ENCODE results near the gene ATOH1.

The ATOH1 gene

DNA sequence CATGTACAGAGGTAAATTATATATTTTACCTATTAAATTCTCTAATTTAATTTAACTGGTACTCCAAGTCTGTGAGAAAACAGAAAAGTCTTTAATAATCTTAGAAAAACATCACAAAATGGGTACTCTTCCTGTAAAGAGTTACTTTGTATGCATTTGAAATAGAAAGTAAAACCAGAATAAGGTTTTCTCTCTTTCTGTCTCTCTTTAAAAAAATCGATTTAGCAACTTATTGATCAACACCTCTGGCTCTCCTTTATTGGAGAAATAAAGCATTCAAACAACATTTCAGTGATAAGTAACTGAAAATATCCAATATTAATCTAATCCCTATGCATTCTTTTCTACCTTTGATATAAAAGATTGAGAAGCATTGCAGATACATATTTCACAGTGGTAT lies 27.4 kb downstream of the ATOH1 start:
- no peak overlapping the region for H3K27ac ChIP-seq
- no peaks in the 10 kb centered on the region for H3K4me1 ChIP-seq (ENCODE audit: control insufficient read depth in 1 of 2, insufficient read depth in 1 of 2, low read depth in 1 of 2, low read length in 1 of 2)
- H3K36me3 ChIP-seq: no peaks in the 10 kb centered on the region
- TF ChIP-seq, protein P1, sequence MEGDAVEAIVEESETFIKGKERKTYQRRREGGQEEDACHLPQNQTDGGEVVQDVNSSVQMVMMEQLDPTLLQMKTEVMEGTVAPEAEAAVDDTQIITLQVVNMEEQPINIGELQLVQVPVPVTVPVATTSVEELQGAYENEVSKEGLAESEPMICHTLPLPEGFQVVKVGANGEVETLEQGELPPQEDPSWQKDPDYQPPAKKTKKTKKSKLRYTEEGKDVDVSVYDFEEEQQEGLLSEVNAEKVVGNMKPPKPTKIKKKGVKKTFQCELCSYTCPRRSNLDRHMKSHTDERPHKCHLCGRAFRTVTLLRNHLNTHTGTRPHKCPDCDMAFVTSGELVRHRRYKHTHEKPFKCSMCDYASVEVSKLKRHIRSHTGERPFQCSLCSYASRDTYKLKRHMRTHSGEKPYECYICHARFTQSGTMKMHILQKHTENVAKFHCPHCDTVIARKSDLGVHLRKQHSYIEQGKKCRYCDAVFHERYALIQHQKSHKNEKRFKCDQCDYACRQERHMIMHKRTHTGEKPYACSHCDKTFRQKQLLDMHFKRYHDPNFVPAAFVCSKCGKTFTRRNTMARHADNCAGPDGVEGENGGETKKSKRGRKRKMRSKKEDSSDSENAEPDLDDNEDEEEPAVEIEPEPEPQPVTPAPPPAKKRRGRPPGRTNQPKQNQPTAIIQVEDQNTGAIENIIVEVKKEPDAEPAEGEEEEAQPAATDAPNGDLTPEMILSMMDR (IDR thresholded peaks at IDR 0.05): no peak
- no peaks in the 10 kb centered on the region for H3K9me3 ChIP-seq
- no peaks in the 10 kb centered on the region for H3K27me3 ChIP-seq
- H3K4me3 ChIP-seq (ENCODE audit: low read depth in 1 of 2, low read length in 1 of 2): no peak overlapping the region

DNA sequence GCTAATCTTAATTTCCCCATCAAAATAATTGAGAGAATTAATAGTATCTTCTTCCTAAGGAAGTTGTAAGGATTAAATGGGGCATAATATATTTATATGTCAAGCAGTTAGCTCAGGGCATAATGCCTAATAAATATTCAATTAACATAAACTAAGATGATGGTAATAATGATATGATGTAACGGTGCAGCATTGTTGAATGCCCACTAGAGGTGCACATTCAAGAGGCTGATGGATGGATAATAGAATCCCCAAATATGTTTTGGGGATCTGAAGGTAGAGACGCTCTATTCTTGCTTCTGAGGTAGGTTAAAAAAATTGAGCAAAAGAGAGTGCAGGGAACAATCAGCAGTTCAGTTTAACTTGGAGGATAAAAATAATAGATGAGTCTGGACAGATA lies 37.1 kb downstream of the ATOH1 start:
- Histone ChIP-seq H3K4me3 (ENCODE audit: low read depth in 1 of 2, low read length in 1 of 2) (no peak overlapping the region), H3K36me3 (no peaks in the 10 kb centered on the region), H3K9me3 (no peaks in the 10 kb centered on the region), H3K27me3 (no peaks in the 10 kb centered on the region), H3K4me1 (ENCODE audit: control insufficient read depth in 1 of 2, insufficient read depth in 1 of 2, low read depth in 1 of 2, low read length in 1 of 2) (no peaks in the 10 kb centered on the region), H3K27ac (no peak overlapping the region)
- TF ChIP-seq, protein P1 (IDR thresholded peaks at IDR 0.05): no peak

DNA sequence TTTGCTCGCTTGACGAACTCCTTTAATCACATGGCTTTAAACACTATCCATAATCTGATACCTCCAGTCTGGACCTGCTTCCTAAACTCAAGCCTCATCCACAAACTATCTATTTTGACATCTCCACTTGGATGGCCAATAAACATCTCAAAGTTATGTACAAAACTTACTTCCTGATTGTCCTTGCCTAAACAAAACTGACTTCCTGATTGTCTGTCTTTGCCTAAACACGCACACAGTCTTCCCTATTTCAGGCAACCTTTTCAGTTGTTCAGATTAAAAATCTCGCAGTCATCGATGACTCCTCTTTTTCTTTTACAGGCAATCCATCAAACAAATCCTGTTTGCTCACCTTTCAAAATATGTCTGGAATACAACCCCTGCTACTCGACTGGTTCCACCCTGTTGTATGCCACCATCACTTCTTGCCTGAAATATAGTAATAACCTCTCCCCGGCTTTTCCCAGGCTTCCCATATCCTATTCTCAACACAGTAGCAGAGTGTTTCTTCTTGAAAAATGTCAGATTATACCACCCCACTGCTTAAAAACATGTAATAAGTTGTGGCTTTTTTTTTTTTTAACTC lies 39.0 kb downstream of the ATOH1 start:
- H3K36me3 ChIP-seq: no peaks in the 10 kb centered on the region

DNA sequence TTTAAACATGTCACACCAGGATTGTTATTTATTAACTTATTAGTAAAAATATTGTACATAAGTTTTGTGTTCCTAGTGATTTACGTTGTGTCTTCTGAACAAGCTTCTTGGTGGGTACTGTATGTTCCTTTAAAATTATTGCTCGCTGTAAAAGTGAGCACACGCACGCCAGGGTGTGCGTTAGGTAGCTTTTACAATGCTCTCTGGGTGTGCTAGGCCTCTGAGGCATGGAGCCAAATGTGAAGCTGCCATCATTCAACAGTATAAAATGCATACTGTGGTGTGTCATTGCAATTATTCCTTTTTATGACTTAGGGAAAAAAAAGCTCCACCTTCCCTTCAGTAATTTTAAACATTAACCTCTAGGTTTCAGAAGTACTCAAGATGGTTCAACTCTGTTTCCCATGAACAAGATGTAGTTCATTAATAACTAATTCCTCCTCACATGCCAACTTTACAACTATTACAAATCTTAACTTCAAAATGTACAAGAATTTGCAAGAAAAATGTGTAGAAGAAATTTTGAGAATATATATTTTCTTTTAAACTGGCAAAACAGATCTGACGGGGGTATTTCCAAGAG lies 42.4 kb downstream of the ATOH1 start:
- no peak overlapping the region for H3K4me3 ChIP-seq (ENCODE audit: low read depth in 1 of 2, low read length in 1 of 2)

More for the DNA sequence above, 39.0 kb downstream of the ATOH1 start:
- Histone ChIP-seq H3K4me3 (ENCODE audit: low read depth in 1 of 2, low read length in 1 of 2) (no peak overlapping the region), H3K4me1 (ENCODE audit: control insufficient read depth in 1 of 2, insufficient read depth in 1 of 2, low read depth in 1 of 2, low read length in 1 of 2) (no peaks in the 10 kb centered on the region), H3K27me3 (no peaks in the 10 kb centered on the region), H3K27ac (no peak overlapping the region), H3K9me3 (no peaks in the 10 kb centered on the region)
- TF ChIP-seq, protein P1 (IDR thresholded peaks at IDR 0.05): no peak

DNA sequence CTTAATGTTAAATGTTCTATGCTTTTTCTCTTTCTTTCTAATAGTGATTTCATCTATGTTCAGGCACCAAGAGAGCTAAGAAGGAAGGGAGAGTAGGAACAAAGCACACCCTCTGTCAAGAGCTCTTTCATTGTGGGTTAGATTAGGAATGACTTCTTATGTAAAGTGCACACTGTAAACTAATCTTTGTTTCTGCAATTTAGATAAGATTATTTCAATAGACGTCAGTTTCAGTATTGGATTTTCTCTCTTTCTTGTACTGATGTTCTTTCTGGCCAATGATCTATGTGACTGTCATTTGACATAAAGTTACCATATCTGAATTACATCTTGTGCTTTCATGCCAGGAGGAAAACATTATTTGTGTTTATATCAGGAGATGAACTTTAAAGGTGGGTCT lies 48.2 kb downstream of the ATOH1 start:
- Histone ChIP-seq H3K4me1 (ENCODE audit: control insufficient read depth in 1 of 2, insufficient read depth in 1 of 2, low read depth in 1 of 2, low read length in 1 of 2) (no peaks in the 10 kb centered on the region), H3K27me3 (no peaks in the 10 kb centered on the region), H3K4me3 (ENCODE audit: low read depth in 1 of 2, low read length in 1 of 2) (no peak overlapping the region), H3K9me3 (no peaks in the 10 kb centered on the region), H3K36me3 (no peaks in the 10 kb centered on the region), H3K27ac (no peak overlapping the region)
- TF ChIP-seq, protein P1 (IDR thresholded peaks at IDR 0.05): no peak

More for the DNA sequence above, 42.4 kb downstream of the ATOH1 start:
- TF ChIP-seq, protein P1 (IDR thresholded peaks at IDR 0.05): no peak
- H3K4me1 ChIP-seq (ENCODE audit: control insufficient read depth in 1 of 2, insufficient read depth in 1 of 2, low read depth in 1 of 2, low read length in 1 of 2): no peaks in the 10 kb centered on the region
- H3K27ac ChIP-seq: no peak overlapping the region
- no peaks in the 10 kb centered on the region for H3K27me3 ChIP-seq
- no peaks in the 10 kb centered on the region for H3K9me3 ChIP-seq
- H3K36me3 ChIP-seq: no peaks in the 10 kb centered on the region

Measured in neutrophil (primary cell).